GM18870 (cell line): ENCODE data around the gene PKIB.
"Not testable (repeated sequence)": the region's sequence is repeated elsewhere in the genome, so short reads cannot be mapped to it uniquely, and the experiment has no call there.

Experiments used
- ATAC-seq: cut with Tn5 transposase; IDR thresholded peaks from one replicate; pipeline ENCODE4 v1.9.1; 2021; ENCODE audit warnings: moderate library complexity; ENCODE audit not compliant: unreplicated experiment

PKIB gene

GRCh38 chr6:122609881-122610689, at the start of gene PKIB:
Gene PKIB, plus strand, starts transcription at chr6:122610405. Its CDS starts 107,390 bp downstream, at chr6:122717795.
- ATAC-seq, result peak; percentile 51

- no peak for ATAC-seq
These were observed 46.7 kb upstream of the PKIB start for GRCh38 chr6:122563364-122564052.

GRCh38 chr6:122564230-122564629, 46.0 kb upstream of the PKIB start:
- no peak for ATAC-seq

- no peak for ATAC-seq
These were observed 44.5 kb upstream of the PKIB start for GRCh38 chr6:122565708-122566107.

- ATAC-seq, result peak; percentile 43
These were observed 43.2 kb upstream of the PKIB start for GRCh38 chr6:122567034-122567433.

GRCh38 chr6:122568350-122568749, 41.9 kb upstream of the PKIB start:
- ATAC-seq, result no peak

- no peak for ATAC-seq
These were observed 41.4 kb upstream of the PKIB start for GRCh38 chr6:122568797-122569221.

GRCh38 chr6:122569230-122569771, 40.9 kb upstream of the PKIB start:
- ATAC-seq, result no peak

GRCh38 chr6:122571888-122572287, 38.3 kb upstream of the PKIB start:
- peak; percentile 55 for ATAC-seq

- ATAC-seq, result no peak
These were observed 33.3 kb upstream of the PKIB start for GRCh38 chr6:122576888-122577287.

GRCh38 chr6:122578961-122579360, 31.2 kb upstream of the PKIB start:
- no peak for ATAC-seq

- no peak for ATAC-seq
These were observed 29.5 kb upstream of the PKIB start for GRCh38 chr6:122580737-122581136.

- ATAC-seq, result no peak
These were observed 21.1 kb upstream of the PKIB start for GRCh38 chr6:122589115-122589514.

- not testable (repeated sequence) for ATAC-seq
These were observed 11.9 kb upstream of the PKIB start for GRCh38 chr6:122598295-122598694.

GRCh38 chr6:122604676-122605075, 5.5 kb upstream of the PKIB start:
- ATAC-seq, result no peak

- no peak for ATAC-seq
These were observed 668 bp downstream of the PKIB start for GRCh38 chr6:122610690-122611455.

- no peak for ATAC-seq
These were observed 2.6 kb downstream of the PKIB start for GRCh38 chr6:122612838-122613237.

GRCh38 chr6:122614303-122614702, 4.1 kb downstream of the PKIB start:
- ATAC-seq, result no peak

GRCh38 chr6:122615409-122615808, 5.2 kb downstream of the PKIB start:
- ATAC-seq, result no peak

GRCh38 chr6:122616877-122617276, 6.7 kb downstream of the PKIB start:
- no peak for ATAC-seq

GRCh38 chr6:122619309-122619708, 9.1 kb downstream of the PKIB start:
- no peak for ATAC-seq
